Hepatocyte (in vitro differentiated cells): ENCODE measurements around the gene GNAZ.

Source experiments
- EZH2 ChIP-seq: fragments of 200-600 bp; sonication (generic); IDR thresholded peaks from 2 replicates; pipeline ENCODE4 v1.6.1; 2016; ENCODE audit warnings: antibody characterized with exemption, mild to moderate bottlenecking, borderline replicate concordance
- TF ChIP-seq, protein P1 (sequence below): fragments of 200-600 bp; sonication (generic); IDR thresholded peaks from 2 replicates; pipeline ENCODE4 v1.5.1; 2016; ENCODE audit warnings: antibody characterized with exemption, mild to moderate bottlenecking; ENCODE audit not compliant: poor library complexity

DNA sequence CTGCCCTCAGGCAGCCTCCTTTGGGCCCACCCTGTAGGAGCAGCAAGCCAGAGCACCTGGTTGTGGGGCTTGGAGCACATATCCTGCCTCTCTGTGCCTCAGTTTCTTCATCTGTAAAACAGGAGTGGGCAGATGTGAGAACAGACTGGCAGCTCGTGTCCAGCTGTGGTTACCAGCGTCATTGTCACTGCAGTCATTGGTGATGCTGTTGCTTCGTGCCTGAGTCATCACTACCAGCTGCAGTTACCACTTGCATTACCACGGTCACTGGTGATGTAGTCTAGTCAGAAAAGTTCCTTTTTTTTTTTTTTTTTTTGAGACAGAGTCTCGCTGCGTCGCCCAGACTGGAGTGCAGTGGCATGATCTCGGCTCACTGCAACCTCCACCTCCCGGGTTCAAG, 51.1 kb downstream of the GNAZ start:
- TF ChIP-seq EZH2: no peak
- TF ChIP-seq, protein P1, sequence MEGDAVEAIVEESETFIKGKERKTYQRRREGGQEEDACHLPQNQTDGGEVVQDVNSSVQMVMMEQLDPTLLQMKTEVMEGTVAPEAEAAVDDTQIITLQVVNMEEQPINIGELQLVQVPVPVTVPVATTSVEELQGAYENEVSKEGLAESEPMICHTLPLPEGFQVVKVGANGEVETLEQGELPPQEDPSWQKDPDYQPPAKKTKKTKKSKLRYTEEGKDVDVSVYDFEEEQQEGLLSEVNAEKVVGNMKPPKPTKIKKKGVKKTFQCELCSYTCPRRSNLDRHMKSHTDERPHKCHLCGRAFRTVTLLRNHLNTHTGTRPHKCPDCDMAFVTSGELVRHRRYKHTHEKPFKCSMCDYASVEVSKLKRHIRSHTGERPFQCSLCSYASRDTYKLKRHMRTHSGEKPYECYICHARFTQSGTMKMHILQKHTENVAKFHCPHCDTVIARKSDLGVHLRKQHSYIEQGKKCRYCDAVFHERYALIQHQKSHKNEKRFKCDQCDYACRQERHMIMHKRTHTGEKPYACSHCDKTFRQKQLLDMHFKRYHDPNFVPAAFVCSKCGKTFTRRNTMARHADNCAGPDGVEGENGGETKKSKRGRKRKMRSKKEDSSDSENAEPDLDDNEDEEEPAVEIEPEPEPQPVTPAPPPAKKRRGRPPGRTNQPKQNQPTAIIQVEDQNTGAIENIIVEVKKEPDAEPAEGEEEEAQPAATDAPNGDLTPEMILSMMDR: no peak
